Liver (tissue), 9 donors: ENCODE data around the gene ETFA. TPM values are rescaled to one million over a fixed set of nuclear protein-coding genes. Genes with fewer than 3 reads are reported as not detected.

ENCODE experiments used
- DNase-seq: peaks from one replicate; pipeline ENCODE4 v3.0.0-alpha.2; 2017; ENCODE audit warnings: low spot score
- H3K27ac ChIP-seq, 2 donors: one replicate each; pipeline ENCODE4 v1.7.0; 2013; ENCODE audit warnings: inconsistent platforms in 2 of 2, low read length in 2 of 2, control low read depth in 1 of 2, low read depth in 1 of 2, mild to moderate bottlenecking in 1 of 2
- H3K27me3 ChIP-seq, 4 donors: one replicate each; pipeline versions ENCODE4 v1.6.1 to v1.7.0; 2013; ENCODE audit warnings: low read length in 3 of 4, inconsistent platforms in 1 of 4, mild to moderate bottlenecking in 1 of 4, moderate library complexity in 1 of 4; ENCODE audit not compliant: control insufficient read depth in 4 of 4, insufficient read depth in 4 of 4
- H3K36me3 ChIP-seq, 4 donors: one replicate each; pipeline versions ENCODE4 v1.6.1 to v1.7.0; 2013; ENCODE audit warnings: low read length in 3 of 4, mild to moderate bottlenecking in 3 of 4, low read depth in 1 of 4, moderate library complexity in 1 of 4; ENCODE audit not compliant: control insufficient read depth in 4 of 4, insufficient read depth in 3 of 4
- H3K4me1 ChIP-seq, 4 donors: one replicate each; pipeline versions ENCODE4 v1.6.1 to v1.7.0; 2013; ENCODE audit warnings: low read length in 3 of 4, mild to moderate bottlenecking in 3 of 4, moderate library complexity in 1 of 4; ENCODE audit not compliant: control insufficient read depth in 4 of 4, insufficient read depth in 4 of 4
- H3K4me3 ChIP-seq, 3 donors: one replicate each; pipeline versions ENCODE4 v1.6.1 to v1.7.0; 2013; ENCODE audit warnings: low read length in 3 of 3, control low read depth in 1 of 3, low read depth in 1 of 3, mild to moderate bottlenecking in 1 of 3
- H3K9ac ChIP-seq, 2 donors: one replicate each; pipeline ENCODE4 v1.7.0; 2013; ENCODE audit warnings: low read length in 2 of 2, mild to moderate bottlenecking in 2 of 2, moderate library complexity in 2 of 2, control low read depth in 1 of 2, low read depth in 1 of 2
- H3K9me3 ChIP-seq, 4 donors: one replicate each; pipeline versions ENCODE4 v1.6.1 to v1.7.0; 2013; ENCODE audit warnings: low read length in 3 of 4; ENCODE audit not compliant: control insufficient read depth in 4 of 4
- ATF3 ChIP-seq: IDR thresholded peaks from 2 replicates; pipeline ENCODE4 v1.6.1; 2016; ENCODE audit warnings: antibody characterized with exemption
- CTCF ChIP-seq: fragments of 150-350 bp; IDR thresholded peaks from 2 replicates; pipeline ENCODE4 v1.5.1; 2017; ENCODE audit warnings: improper control_type of control experiment, low read depth, low read length; ENCODE audit not compliant: missing input control
- EGR1 ChIP-seq, 2 donors: IDR thresholded peaks; 2 replicates each; pipeline ENCODE4 v1.6.1; 2016 to 2018; ENCODE audit warnings: antibody characterized with exemption in 2 of 2, low read depth in 2 of 2
- FOXA1 ChIP-seq: IDR thresholded peaks from 2 replicates; pipeline ENCODE4 v1.6.1; 2016; ENCODE audit warnings: antibody characterized with exemption
- FOXA2 ChIP-seq: IDR thresholded peaks from 2 replicates; pipeline ENCODE4 v1.6.1; 2016; ENCODE audit warnings: antibody characterized with exemption
- GABPA ChIP-seq, 2 donors: IDR thresholded peaks in 1 of 2; conservative IDR thresholded peaks in 1 of 2; 2 replicates each; pipeline ENCODE4 v1.6.1; 2016; ENCODE audit warnings: antibody characterized with exemption in 2 of 2, mild to moderate bottlenecking in 1 of 2, moderate library complexity in 1 of 2
- HNF4G ChIP-seq: IDR thresholded peaks from 2 replicates; pipeline ENCODE4 v1.6.1; 2016; ENCODE audit warnings: antibody characterized with exemption
- MAX ChIP-seq: IDR thresholded peaks from 2 replicates; pipeline ENCODE4 v1.6.1; 2016; ENCODE audit warnings: antibody characterized with exemption
- NR2F2 ChIP-seq: IDR thresholded peaks from 2 replicates; pipeline ENCODE4 v1.6.1; 2016; ENCODE audit warnings: antibody characterized with exemption
- RAD21 ChIP-seq, 2 donors: IDR thresholded peaks; 2 replicates each; pipeline ENCODE4 v1.6.1; 2016; ENCODE audit warnings: antibody characterized with exemption in 2 of 2, mild to moderate bottlenecking in 2 of 2
- REST ChIP-seq: IDR thresholded peaks from 2 replicates; pipeline ENCODE4 v1.6.1; 2016; ENCODE audit warnings: antibody characterized with exemption, mild to moderate bottlenecking
- RXRA ChIP-seq, 2 donors: IDR thresholded peaks; 2 replicates each; pipeline ENCODE4 v1.6.1; 2017 to 2018; ENCODE audit warnings: antibody characterized with exemption in 2 of 2, mild to moderate bottlenecking in 1 of 2
- SP1 ChIP-seq: IDR thresholded peaks from 2 replicates; pipeline ENCODE4 v1.6.1; 2018; ENCODE audit warnings: antibody characterized with exemption, mild to moderate bottlenecking
- TAF1 ChIP-seq: conservative IDR thresholded peaks from 2 replicates; pipeline ENCODE4 v1.6.1; 2016; ENCODE audit warnings: antibody characterized with exemption, mild to moderate bottlenecking
- YY1 ChIP-seq: IDR thresholded peaks from 2 replicates; pipeline ENCODE4 v1.6.1; 2016; ENCODE audit warnings: antibody characterized with exemption, mild to moderate bottlenecking
- ZBTB33 ChIP-seq: IDR thresholded peaks from 2 replicates; pipeline ENCODE4 v1.6.1; 2016; ENCODE audit warnings: antibody characterized with exemption
- WGBS: extraction: QIAGEN DNeasy Blood & Tissue Kit; methylation state at CpG from one replicate; pipeline ENCODE4 v1.1.7; 2013; 5-methylcytosine and 5-hydroxymethylcytosine counted together
- polyA plus RNA-seq, 2 donors: library from polyadenylated mRNA; stranded (reverse) in 1 of 2; unstranded in 1 of 2; fragments of 200-250 nt in 1 of 2; fragments of >200 nt in 1 of 2; fragmentation: Nextera tagmentation in 1 of 2; extraction: Ambion mirVana in 1 of 2; gene quantifications; one replicate each; pipeline versions ENCODE4 v1.2.1 to v1.2.3, GENCODE V29; 2013 to 2015
- total RNA-seq, 2 donors: library from RNA; depleted of rRNA; stranded (reverse); fragments of >200 nt; gene quantifications; one replicate each; pipeline ENCODE4 v1.2.3, GENCODE V29; 2014
- donor health status: healthy.
- donor health status: healthy.
- donor health status: healthy.
- donor health status: healthy.
- donor health status: healthy.

Gene ETFA
- total and polyA plus RNA-seq, 4 donors, result 92.6 to 342 (median 289) TPM

GRCh38 chr15:76340198-76340802, 29.0 kb upstream of the ETFA start (continued):
- TF ChIP-seq YY1 (no peak), EGR1 (IDR thresholded peaks at IDR 0.05; ENCODE audit: low read depth in 2 of 2) (no peak), MAX (no peak), GABPA (IDR thresholded peaks at IDR 0.05 in 1 of 2, conservative IDR thresholded peaks at IDR 0.05 in 1 of 2) (no peak), RAD21 (IDR thresholded peaks at IDR 0.05) (no peak), RXRA (IDR thresholded peaks at IDR 0.05) (no peak), ZBTB33 (no peak)

- peak overlapping the region in 1 of 3 donors; percentile 41 for H3K4me3 ChIP-seq
- H3K27ac ChIP-seq, result no peak overlapping the region
- H3K27me3 ChIP-seq, result peaks cover 0 to 48% (median 29%) of the 10 kb centered on the region in 4 donors
- DNase-seq, result no peak
- H3K9me3 ChIP-seq, result peaks cover 0 to 14% (median 1%) of the 10 kb centered on the region in 4 donors
- 12% methylated on average over 48 of the region's 48 CpGs for WGBS
- no peak for TF ChIP-seq ATF3
- no peak for TF ChIP-seq YY1
- no peak for TF ChIP-seq FOXA1
- TF ChIP-seq ZBTB33, result no peak
- no peak for TF ChIP-seq NR2F2
- TF ChIP-seq FOXA2, result no peak
- TF ChIP-seq RAD21 (IDR thresholded peaks at IDR 0.05), result no peak
- no peak for TF ChIP-seq REST
- TF ChIP-seq CTCF, result no peak
- no peak for TF ChIP-seq SP1
- TF ChIP-seq HNF4G, result no peak
- no peak for TF ChIP-seq GABPA (IDR thresholded peaks at IDR 0.05 in 1 of 2, conservative IDR thresholded peaks at IDR 0.05 in 1 of 2)
- TF ChIP-seq TAF1, result no peak
- TF ChIP-seq MAX, result no peak
- peaks cover 12 to 57% (median 30%) of the 10 kb centered on the region in 4 donors for H3K4me1 ChIP-seq
- no peak overlapping the region for H3K9ac ChIP-seq
- H3K36me3 ChIP-seq, result no peaks in the 10 kb centered on the region
Measured at GRCh38 chr15:76339305-76340197, 28.3 kb upstream of the ETFA start.
